Caco-2 (cell line): ENCODE data around the gene ROGDI. TPM values are rescaled to one million over a fixed set of nuclear protein-coding genes. Genes with fewer than 3 reads are reported as not detected.
A peak's percentile ranks its signal among the peaks of the same experiment; 100 is the strongest.

Source experiments
- BruUV-seq: library from RNA; stranded (reverse); fragments of 400-500 nt; replicated peaks from 2 replicates; lab custom pipeline; 2021; lab: Mats Ljungman, UMichigan
- CTCF ChIA-PET: fragments of 300-600 bp; sonication (Branson Sonifier 250); formaldehyde crosslinking; loops from one replicate; lab custom pipeline; 2022; ENCODE audit warnings: antibody characterized with exemption; lab: Charles Lee
- POLR2A ChIA-PET: fragments of 300-600 bp; sonication (Branson Sonifier 250); formaldehyde crosslinking; loops from one replicate; lab custom pipeline; 2022; ENCODE audit warnings: antibody characterized with exemption; lab: Charles Lee
- DNase-seq, 2 experiments: peaks; one replicate each; pipeline versions ENCODE4 v3.0.0 to v3.0.0-alpha.2; 2020 to 2022
- H3K27me3 ChIP-seq: replicated peaks from 2 replicates; pipeline ENCODE4 v1.6.0; 2011; ENCODE audit warnings: low read length; ENCODE audit not compliant: control insufficient read depth, insufficient read depth
- H3K36me3 ChIP-seq: 2 replicates; pipeline ENCODE4 v1.5.1; 2011; ENCODE audit warnings: low read length; ENCODE audit not compliant: control insufficient read depth, insufficient read depth
- H3K4me1 ChIP-seq: fragments of 250-450 bp; sonication (Bioruptor Pico); 2 replicates; pipeline ENCODE4 v1.5.1; 2020; ENCODE audit warnings: mild to moderate bottlenecking
- H3K4me3 ChIP-seq: 2 replicates; pipeline ENCODE4 v1.5.1; 2011; ENCODE audit warnings: low read depth, mild to moderate bottlenecking, control low read depth, low read length
- H3K9me3 ChIP-seq: fragments of 250-450 bp; sonication (Bioruptor Pico); 2 replicates; pipeline ENCODE4 v1.5.1; 2020; ENCODE audit warnings: mild to moderate bottlenecking, moderate library complexity
- H3K27ac Mint-ChIP-seq: one replicate; pipeline ENCODE4 v1.8.0; 2022; ENCODE audit warnings: mixed read lengths; ENCODE audit not compliant: unreplicated experiment
- H3K27me3 Mint-ChIP-seq: one replicate; pipeline ENCODE4 v1.8.0; 2022; ENCODE audit warnings: mixed read lengths; ENCODE audit not compliant: insufficient read depth, unreplicated experiment
- H3K36me3 Mint-ChIP-seq: one replicate; pipeline ENCODE4 v1.8.0; 2022; ENCODE audit warnings: mild to moderate bottlenecking, mixed read lengths; ENCODE audit not compliant: insufficient read depth, unreplicated experiment
- H3K4me1 Mint-ChIP-seq: one replicate; pipeline ENCODE4 v1.8.0; 2022; ENCODE audit warnings: low read depth, mixed read lengths; ENCODE audit not compliant: unreplicated experiment
- H3K4me3 Mint-ChIP-seq: one replicate; pipeline ENCODE4 v1.8.0; 2022; ENCODE audit warnings: mild to moderate bottlenecking, moderate library complexity, mixed read lengths; ENCODE audit not compliant: unreplicated experiment
- H3K9me3 Mint-ChIP-seq: one replicate; pipeline ENCODE4 v1.8.0; 2022; ENCODE audit warnings: mixed read lengths; ENCODE audit not compliant: unreplicated experiment
- CTCF ChIP-seq, 2 experiments: fragments of 200-600 bp in 1 of 2; IDR thresholded peaks; 1 replicate in 1 of 2; 2 replicates in 1 of 2; pipeline versions ENCODE4 v1.5.1 to v1.8.0; 2011 to 2022; ENCODE audit warnings: antibody characterized with exemption in 1 of 2, control low read depth in 1 of 2, inconsistent platforms in 1 of 2, low read depth in 1 of 2, low read length in 1 of 2, mild to moderate bottlenecking in 1 of 2, moderate library complexity in 1 of 2; ENCODE audit not compliant: insufficient read depth in 1 of 2, severe bottlenecking in 1 of 2, unreplicated experiment in 1 of 2
- intact Hi-C: fragments of 100-400 bp; cut with micrococcal nuclease; formaldehyde crosslinking; loops from one replicate; pipeline ENCODE4 v1.10.0; 2022; ENCODE audit not compliant: unreplicated experiment
- total RNA-seq: library from RNA; stranded (reverse); gene quantifications from 2 replicates; pipeline ENCODE4 v1.2.3, GENCODE V29; 2022

The ROGDI gene
- total RNA-seq, 1 experiment from 2014 or later = 18.2 TPM

- CTCF ChIA-PET = no interaction called here
- H3K4me3 Mint-ChIP-seq = peak overlapping the region; percentile 77
- no TSS peak for BruUV-seq
Observed at GRCh38 chr16:4801051-4801961, 1.1 kb downstream of the ROGDI start.

GRCh38 chr16:4800290-4801041 is 2.0 kb downstream of the ROGDI start:
- Mint-ChIP-seq H3K4me1 (peaks cover 10% of the 10 kb centered on the region), H3K27me3 (no peaks in the 10 kb centered on the region), H3K36me3 (peaks cover 33% of the 10 kb centered on the region), H3K27ac (no peak overlapping the region), H3K9me3 (no peaks in the 10 kb centered on the region), H3K4me3 (peak overlapping the region; percentile 77)
- Histone ChIP-seq H3K27me3 (no peaks in the 10 kb centered on the region), H3K4me3 (no peak overlapping the region), H3K9me3 (no peaks in the 10 kb centered on the region), H3K36me3 (no peaks in the 10 kb centered on the region), H3K4me1 (peaks cover 9% of the 10 kb centered on the region; the same call in 1 of the 2 replicates)
- POLR2A ChIA-PET = no interaction called here
- intact Hi-C loops = loop anchor here (5.0 kb wide), 1 partner anchor 108 kb away; the partner anchor contains the start of gene NUDT16L1
- CTCF ChIA-PET = no interaction called here
- BruUV-seq = no TSS peak
- TF ChIP-seq CTCF (IDR thresholded peaks at IDR 0.05; ENCODE audit: insufficient read depth in 1 of 2, low read depth in 1 of 2, low read length in 1 of 2, severe bottlenecking in 1 of 2, unreplicated experiment in 1 of 2) = no peak
- no peak for DNase-seq

More at GRCh38 chr16:4801051-4801961, 1.1 kb downstream of the ROGDI start:
- Mint-ChIP-seq H3K27me3 (no peaks in the 10 kb centered on the region), H3K36me3 (peaks cover 39% of the 10 kb centered on the region), H3K4me1 (peaks cover 10% of the 10 kb centered on the region), H3K9me3 (no peaks in the 10 kb centered on the region), H3K27ac (peak overlapping the region; percentile 48)
- Histone ChIP-seq H3K27me3 (no peaks in the 10 kb centered on the region), H3K36me3 (no peaks in the 10 kb centered on the region), H3K4me3 (peak overlapping the region; percentile 74), H3K4me1 (peaks cover 9% of the 10 kb centered on the region; the same call in 1 of the 2 replicates), H3K9me3 (no peaks in the 10 kb centered on the region)
- DNase-seq = no peak
- POLR2A ChIA-PET = interaction anchor here (1.1 to 1.5 kb wide), 2 partner anchors 47 to 325 kb away, joined by 3 to 5 read pairs; partner anchors contain the start of gene HMOX2
- TF ChIP-seq CTCF (IDR thresholded peaks at IDR 0.05; ENCODE audit: insufficient read depth in 1 of 2, low read depth in 1 of 2, low read length in 1 of 2, severe bottlenecking in 1 of 2, unreplicated experiment in 1 of 2) = no peak
- intact Hi-C loops = loop anchor here (5.0 kb wide), 1 partner anchor 109 kb away; the partner anchor contains the start of gene NUDT16L1
